Nephron (organoid): Measurements from ENCODE around the gene SCGB1D1.
"Not testable (repeated sequence)": the region's sequence is repeated elsewhere in the genome, so short reads cannot be mapped to it uniquely, and the experiment has no call there.

Experiments used
- H3K27ac Mint-ChIP-seq, 3 experiments: 2 replicates each; pipeline ENCODE4 v1.8.0; 2020; ENCODE audit warnings: mixed read lengths in 3 of 3, mild to moderate bottlenecking in 2 of 3, moderate library complexity in 1 of 3
- H3K27me3 Mint-ChIP-seq: 2 replicates; pipeline ENCODE4 v1.8.0; 2021; ENCODE audit warnings: low read depth, mild to moderate bottlenecking, moderate library complexity, mixed read lengths
- H3K36me3 Mint-ChIP-seq: 2 replicates; pipeline ENCODE4 v1.8.0; 2020; ENCODE audit warnings: low read depth, mixed read lengths
- H3K4me1 Mint-ChIP-seq: 2 replicates; pipeline ENCODE4 v1.8.0; 2020; ENCODE audit warnings: mixed read lengths
- H3K4me3 Mint-ChIP-seq, 3 experiments: 2 replicates each; pipeline ENCODE4 v1.8.0; 2020; ENCODE audit warnings: mild to moderate bottlenecking in 3 of 3, mixed read lengths in 3 of 3, moderate library complexity in 2 of 3
- H3K9me3 Mint-ChIP-seq: 2 replicates; pipeline ENCODE4 v1.8.0; 2020; ENCODE audit warnings: mixed read lengths
- TF ChIP-seq, protein P1 (sequence below), 3 experiments: fragments of 200-600 bp; sonication (generic); IDR thresholded peaks; one replicate each; pipeline ENCODE4 v1.5.0; 2021; ENCODE audit warnings: antibody characterized with exemption in 3 of 3; ENCODE audit not compliant: unreplicated experiment in 3 of 3

SCGB1D1 gene

DNA sequence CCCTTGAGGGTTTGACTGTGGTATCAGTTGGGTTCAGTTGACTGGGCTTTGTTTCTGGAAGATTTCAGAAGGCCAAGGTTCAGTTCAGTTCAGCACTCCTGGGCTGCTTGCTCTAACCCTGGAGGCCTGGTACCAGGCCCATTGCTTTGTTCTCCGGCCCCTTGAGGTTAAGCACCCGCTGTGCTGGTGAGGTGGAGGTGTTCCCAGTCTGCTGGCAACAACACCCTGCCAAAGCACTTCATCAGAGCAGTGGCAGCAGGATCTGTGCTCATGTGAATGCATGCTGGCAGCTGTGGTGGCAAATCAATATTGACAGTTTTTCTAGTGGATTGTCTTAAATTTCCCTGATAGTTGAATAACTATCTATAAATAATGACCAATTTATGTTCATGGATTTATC is 3.8 kb upstream of the SCGB1D1 start:
- peaks cover 23% of the 10 kb centered on the region for H3K27me3 Mint-ChIP-seq
- no peak overlapping the region for H3K27ac Mint-ChIP-seq
- H3K4me3 Mint-ChIP-seq, result no peak overlapping the region
- no peaks in the 10 kb centered on the region for H3K36me3 Mint-ChIP-seq
- peaks cover 4% of the 10 kb centered on the region for H3K9me3 Mint-ChIP-seq
- H3K4me1 Mint-ChIP-seq, result no peaks in the 10 kb centered on the region
- TF ChIP-seq, protein P1, sequence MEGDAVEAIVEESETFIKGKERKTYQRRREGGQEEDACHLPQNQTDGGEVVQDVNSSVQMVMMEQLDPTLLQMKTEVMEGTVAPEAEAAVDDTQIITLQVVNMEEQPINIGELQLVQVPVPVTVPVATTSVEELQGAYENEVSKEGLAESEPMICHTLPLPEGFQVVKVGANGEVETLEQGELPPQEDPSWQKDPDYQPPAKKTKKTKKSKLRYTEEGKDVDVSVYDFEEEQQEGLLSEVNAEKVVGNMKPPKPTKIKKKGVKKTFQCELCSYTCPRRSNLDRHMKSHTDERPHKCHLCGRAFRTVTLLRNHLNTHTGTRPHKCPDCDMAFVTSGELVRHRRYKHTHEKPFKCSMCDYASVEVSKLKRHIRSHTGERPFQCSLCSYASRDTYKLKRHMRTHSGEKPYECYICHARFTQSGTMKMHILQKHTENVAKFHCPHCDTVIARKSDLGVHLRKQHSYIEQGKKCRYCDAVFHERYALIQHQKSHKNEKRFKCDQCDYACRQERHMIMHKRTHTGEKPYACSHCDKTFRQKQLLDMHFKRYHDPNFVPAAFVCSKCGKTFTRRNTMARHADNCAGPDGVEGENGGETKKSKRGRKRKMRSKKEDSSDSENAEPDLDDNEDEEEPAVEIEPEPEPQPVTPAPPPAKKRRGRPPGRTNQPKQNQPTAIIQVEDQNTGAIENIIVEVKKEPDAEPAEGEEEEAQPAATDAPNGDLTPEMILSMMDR (IDR thresholded peaks at IDR 0.05; ENCODE audit: unreplicated experiment in 3 of 3), result no peak

DNA sequence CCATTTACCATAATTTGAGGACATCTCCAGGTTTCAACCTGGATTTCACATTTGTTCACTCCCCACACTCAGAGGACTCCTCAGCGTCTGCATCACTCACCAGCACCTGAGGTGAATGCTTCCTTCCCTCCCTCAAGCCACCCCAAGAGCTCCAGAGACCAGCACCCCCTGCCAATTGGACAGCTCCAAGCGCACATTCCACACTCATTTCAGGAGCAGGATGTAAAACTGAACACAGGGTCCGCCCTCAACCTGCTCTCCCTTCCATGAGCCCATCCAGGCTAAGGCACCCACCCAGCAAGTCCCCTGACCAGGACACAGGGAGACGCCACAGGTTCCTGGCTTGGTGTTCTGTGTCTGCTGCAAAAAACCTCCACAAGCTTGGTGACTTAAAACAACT is 3.9 kb downstream of the SCGB1D1 start:
- no peaks in the 10 kb centered on the region for H3K9me3 Mint-ChIP-seq
- no peaks in the 10 kb centered on the region for H3K4me1 Mint-ChIP-seq
- H3K4me3 Mint-ChIP-seq, result no peak overlapping the region
- peaks cover 53% of the 10 kb centered on the region for H3K27me3 Mint-ChIP-seq
- no peak overlapping the region for H3K27ac Mint-ChIP-seq
- TF ChIP-seq, protein P1 (IDR thresholded peaks at IDR 0.05; ENCODE audit: unreplicated experiment in 3 of 3), result no peak
- no peaks in the 10 kb centered on the region for H3K36me3 Mint-ChIP-seq

GRCh38 chr11:62195010-62195409 is 5.0 kb downstream of the SCGB1D1 start:
- H3K27ac Mint-ChIP-seq, H3K36me3 Mint-ChIP-seq, H3K4me1 Mint-ChIP-seq, H3K9me3 Mint-ChIP-seq, H3K4me3 Mint-ChIP-seq: not testable (repeated sequence)
- H3K27me3 Mint-ChIP-seq, result peaks cover 51% of the 10 kb centered on the region

DNA sequence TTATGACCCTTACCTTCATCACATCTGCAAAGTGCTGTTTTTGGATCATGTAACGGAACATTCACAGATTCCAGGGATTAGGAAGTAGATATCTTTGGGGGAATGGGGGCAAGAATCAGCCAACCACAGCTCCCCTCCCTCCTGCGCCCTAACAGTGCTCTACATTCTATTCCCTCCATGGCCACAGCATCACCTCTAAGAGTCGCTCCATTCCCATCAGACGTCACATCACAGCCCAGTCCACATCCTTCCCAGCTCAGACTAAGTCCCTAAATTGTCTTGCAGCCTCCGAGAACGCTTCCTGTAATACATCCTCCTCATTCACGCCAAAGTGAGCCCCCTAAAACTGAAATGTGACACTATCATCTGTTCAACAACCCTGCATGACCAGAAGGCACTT is 5.9 kb downstream of the SCGB1D1 start:
- peaks cover 53% of the 10 kb centered on the region for H3K27me3 Mint-ChIP-seq
- no peak overlapping the region for H3K4me3 Mint-ChIP-seq
- no peaks in the 10 kb centered on the region for H3K36me3 Mint-ChIP-seq
- H3K9me3 Mint-ChIP-seq, result no peaks in the 10 kb centered on the region
- no peak overlapping the region for H3K27ac Mint-ChIP-seq
- TF ChIP-seq, protein P1 (IDR thresholded peaks at IDR 0.05; ENCODE audit: unreplicated experiment in 3 of 3), result no peak
- H3K4me1 Mint-ChIP-seq, result no peaks in the 10 kb centered on the region

DNA sequence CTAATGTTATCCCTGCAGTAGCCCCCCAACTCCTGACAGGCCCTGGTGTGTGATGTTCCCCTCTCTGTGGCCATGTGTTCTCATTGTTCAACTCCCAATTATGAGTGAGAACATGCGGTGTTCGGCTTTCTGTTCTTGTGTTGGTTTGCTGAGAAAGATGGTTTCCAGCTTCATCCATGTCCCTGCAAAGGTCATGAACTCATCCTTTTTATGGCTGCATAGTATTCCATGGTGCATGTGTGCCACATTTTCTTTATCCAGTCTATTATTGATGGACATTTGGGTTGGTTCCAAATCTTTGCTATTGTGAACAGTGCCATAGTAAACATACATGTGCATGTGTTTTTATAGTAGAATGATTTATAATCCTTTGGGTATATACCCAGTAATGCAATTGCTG is 7.4 kb downstream of the SCGB1D1 start:
- not testable (repeated sequence) for H3K4me3 Mint-ChIP-seq, H3K36me3 Mint-ChIP-seq, H3K4me1 Mint-ChIP-seq, H3K9me3 Mint-ChIP-seq, H3K27ac Mint-ChIP-seq
- H3K27me3 Mint-ChIP-seq, result peaks cover 40% of the 10 kb centered on the region

DNA sequence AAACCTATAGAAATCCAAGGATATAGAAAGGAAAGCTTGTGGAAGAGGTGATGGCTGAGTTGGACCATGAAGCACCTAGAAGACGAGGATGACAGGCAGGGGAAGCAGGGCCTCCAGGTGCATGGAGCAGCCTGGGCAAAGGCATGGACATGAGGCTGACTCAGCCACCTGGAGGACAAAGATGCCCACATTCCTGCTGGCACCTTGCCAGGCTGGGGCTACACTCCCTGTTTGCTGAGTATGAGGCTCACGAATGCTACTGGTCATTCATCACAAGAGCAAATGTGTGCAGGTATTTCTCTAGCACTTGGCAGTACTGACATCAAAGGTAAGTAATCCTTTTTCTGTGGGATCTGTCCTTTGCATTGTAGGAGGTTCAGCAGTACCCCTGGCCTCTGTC is 11.4 kb downstream of the SCGB1D1 start:
- H3K36me3 Mint-ChIP-seq, result no peaks in the 10 kb centered on the region
- H3K9me3 Mint-ChIP-seq, result no peaks in the 10 kb centered on the region
- peaks cover 25% of the 10 kb centered on the region for H3K27me3 Mint-ChIP-seq
- no peaks in the 10 kb centered on the region for H3K4me1 Mint-ChIP-seq
- no peak overlapping the region for H3K4me3 Mint-ChIP-seq
- H3K27ac Mint-ChIP-seq, result no peak overlapping the region
- TF ChIP-seq, protein P1 (IDR thresholded peaks at IDR 0.05; ENCODE audit: unreplicated experiment in 3 of 3), result no peak

DNA sequence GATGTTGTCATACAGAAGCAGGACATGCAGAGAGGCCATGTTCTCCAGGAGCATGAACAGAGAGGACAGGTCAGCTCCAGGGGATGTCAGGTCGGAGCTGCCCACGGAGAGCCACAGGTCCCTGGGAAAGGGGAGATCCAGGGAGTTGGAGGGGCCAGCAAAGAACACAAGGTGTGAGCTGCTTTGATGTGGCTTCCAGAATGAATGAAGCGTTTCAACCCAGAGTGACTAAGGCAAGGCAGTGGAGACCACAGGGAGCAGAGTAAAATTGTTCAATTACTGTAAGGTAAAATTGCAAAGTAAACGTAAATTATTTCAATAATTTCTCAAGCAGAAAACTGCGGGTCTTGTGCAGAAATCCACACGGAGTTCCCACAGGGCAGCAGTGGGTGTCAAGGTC is 12.9 kb downstream of the SCGB1D1 start:
- H3K9me3 Mint-ChIP-seq, result no peaks in the 10 kb centered on the region
- no peak overlapping the region for H3K4me3 Mint-ChIP-seq
- no peaks in the 10 kb centered on the region for H3K4me1 Mint-ChIP-seq
- no peak overlapping the region for H3K27ac Mint-ChIP-seq
- H3K27me3 Mint-ChIP-seq, result peaks cover 30% of the 10 kb centered on the region
- H3K36me3 Mint-ChIP-seq, result no peaks in the 10 kb centered on the region
- TF ChIP-seq, protein P1 (IDR thresholded peaks at IDR 0.05; ENCODE audit: unreplicated experiment in 3 of 3), result no peak
